PC-3 (cell line): ENCODE measurements around the gene CRYBB3. TPM values are rescaled to one million over a fixed set of nuclear protein-coding genes. Genes with fewer than 3 reads are reported as not detected.
A peak's percentile ranks its signal among the peaks of the same experiment; 100 is the strongest.
"Not testable (repeated sequence)": the region's sequence is repeated elsewhere in the genome, so short reads cannot be mapped to it uniquely, and the experiment has no call there.

Experiments used
- ATAC-seq: fragments of 200-7000 bp; cut with Tn5 transposase; 2 replicates; pipeline ENCODE4 v1.9.1; 2020; ENCODE audit warnings: mild to moderate bottlenecking, moderate library complexity
- BruUV-seq: library from RNA; stranded (reverse); fragments of 400-500 nt; replicated peaks from 2 replicates; lab custom pipeline; 2021; lab: Mats Ljungman, UMichigan
- CTCF ChIA-PET: fragments of 300-600 bp; sonication (Branson Sonifier 250); formaldehyde crosslinking; loops from one replicate; lab custom pipeline; 2022; ENCODE audit warnings: antibody characterized with exemption; lab: Charles Lee
- POLR2A ChIA-PET: fragments of 300-600 bp; sonication (Branson Sonifier 250); formaldehyde crosslinking; loops from one replicate; lab custom pipeline; 2022; ENCODE audit warnings: antibody characterized with exemption; ENCODE audit not compliant: unreplicated experiment; lab: Charles Lee
- DNase-seq: peaks from one replicate; pipeline ENCODE4 v3.0.0-alpha.2; 2015
- H2AFZ ChIP-seq: fragments of 300-600 bp; sonication (generic); 2 replicates; pipeline ENCODE4 v1.6.0; 2016; ENCODE audit warnings: antibody characterized with exemption, low read length
- H3F3A ChIP-seq: fragments of 300-600 bp; sonication (generic); one replicate; pipeline ENCODE4 v1.6.0; 2017; ENCODE audit warnings: antibody characterized with exemption, low read length, control low read depth, mild to moderate bottlenecking; ENCODE audit not compliant: unreplicated experiment
- H3K27ac ChIP-seq: fragments of 300-600 bp; sonication (generic); 2 replicates; pipeline ENCODE4 v1.5.1; 2016; ENCODE audit warnings: mild to moderate bottlenecking, low read length
- H3K27me3 ChIP-seq: fragments of 300-600 bp; sonication (generic); 2 replicates; pipeline ENCODE4 v1.6.1; 2016; ENCODE audit warnings: low read length, mixed read lengths
- H3K36me3 ChIP-seq: fragments of 300-600 bp; sonication (generic); 2 replicates; pipeline ENCODE4 v1.6.1; 2016; ENCODE audit warnings: low read depth, mixed run types, low read length, mixed read lengths
- H3K4me1 ChIP-seq: fragments of 300-600 bp; sonication (generic); 2 replicates; pipeline ENCODE4 v1.5.1; 2016; ENCODE audit warnings: low read length; ENCODE audit not compliant: insufficient read depth
- H3K4me2 ChIP-seq: fragments of 300-600 bp; sonication (generic); 2 replicates; pipeline ENCODE4 v1.6.0; 2016; ENCODE audit warnings: low read length
- H3K4me3 ChIP-seq: fragments of 300-600 bp; sonication (generic); 2 replicates; pipeline ENCODE4 v1.5.1; 2016; ENCODE audit warnings: mild to moderate bottlenecking, low read length, mixed read lengths
- H3K79me2 ChIP-seq: fragments of 300-600 bp; sonication (generic); 2 replicates; pipeline ENCODE4 v1.6.1; 2017; ENCODE audit warnings: low read length, mixed read lengths
- H3K9ac ChIP-seq: fragments of 300-600 bp; sonication (generic); 2 replicates; pipeline ENCODE4 v1.6.0; 2016; ENCODE audit warnings: mild to moderate bottlenecking, low read length
- H3K9me2 ChIP-seq: fragments of 300-600 bp; sonication (generic); replicated peaks from 2 replicates; pipeline ENCODE4 v1.6.1; 2016; ENCODE audit warnings: mixed run types, low read length, mixed read lengths
- H3K9me3 ChIP-seq: fragments of 300-600 bp; sonication (generic); 2 replicates; pipeline ENCODE4 v1.6.1; 2016; ENCODE audit warnings: low read length, mixed read lengths
- H4K20me1 ChIP-seq: fragments of 300-600 bp; sonication (generic); 2 replicates; pipeline ENCODE4 v1.6.1; 2016; ENCODE audit warnings: low read length, mixed read lengths
- CTCF ChIP-seq: fragments of 300-600 bp; sonication (generic); conservative IDR thresholded peaks from 2 replicates; pipeline ENCODE4 v1.5.1; 2017; ENCODE audit warnings: antibody characterized with exemption, low read depth, mild to moderate bottlenecking, low read length
- EZH2 ChIP-seq: fragments of 300-600 bp; sonication (generic); IDR thresholded peaks from one replicate; pipeline ENCODE4 v1.6.1; 2017; ENCODE audit warnings: antibody characterized with exemption, mild to moderate bottlenecking, low read length; ENCODE audit not compliant: unreplicated experiment
- EZH2phosphoT487 ChIP-seq: fragments of 300-600 bp; sonication (generic); IDR thresholded peaks from 2 replicates; pipeline ENCODE4 v1.6.1; 2018; ENCODE audit warnings: mild to moderate bottlenecking, antibody characterized with exemption, low read length, borderline replicate concordance
- intact Hi-C: fragments of 100-400 bp; cut with micrococcal nuclease; formaldehyde crosslinking; loops from 2 replicates; pipeline ENCODE4 v1.9.0; 2023
- total RNA-seq: library from RNA; depleted of rRNA; stranded (reverse); fragments of >200 nt; gene quantifications from 2 replicates; pipeline ENCODE4 v1.2.3, GENCODE V29; 2014

Gene CRYBB3
- total RNA-seq, 1 experiment from 2014 or later, result 1.2 TPM

DNA sequence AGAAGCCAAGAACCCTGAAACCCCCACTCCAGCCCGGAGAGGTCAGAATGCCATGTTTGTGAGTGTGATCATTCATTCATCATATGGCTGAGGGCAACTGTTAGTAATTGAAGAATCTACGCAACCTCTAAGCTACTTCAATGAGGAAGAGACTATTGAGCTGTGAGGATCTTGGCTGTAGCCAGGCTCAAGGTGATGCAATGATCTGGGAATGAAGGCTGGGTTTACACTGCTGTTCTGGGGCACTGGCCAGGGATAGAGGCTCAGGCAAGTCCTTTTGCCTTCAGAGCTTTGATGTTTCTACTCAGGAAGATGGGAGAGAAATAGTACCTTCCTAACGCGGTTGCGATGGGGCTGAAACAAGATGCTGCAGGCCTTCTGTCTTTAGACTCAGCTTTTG lies 32.6 kb downstream of the CRYBB3 start:
- H3F3A ChIP-seq, result no peaks in the 10 kb centered on the region
- intact Hi-C loops, result loop anchor here (10.0 kb wide), 1 partner anchor 542 kb away; no protein-coding TSS in a partner anchor
- ChIA-PET POLR2A (no interaction called here), CTCF (no interaction called here)
- no peaks in the 10 kb centered on the region for H3K27me3 ChIP-seq
- no peaks in the 10 kb centered on the region for H3K9me3 ChIP-seq
- H3K9ac ChIP-seq, result no peak overlapping the region
- no peaks in the 10 kb centered on the region for H3K4me1 ChIP-seq
- no peak overlapping the region for H3K4me2 ChIP-seq
- no peaks in the 10 kb centered on the region for H3K36me3 ChIP-seq
- ATAC-seq (no peak), DNase-seq (no peak)
- H3K27ac ChIP-seq, result no peak overlapping the region
- no peaks in the 10 kb centered on the region for H4K20me1 ChIP-seq
- H3K79me2 ChIP-seq, result no peaks in the 10 kb centered on the region
- BruUV-seq, result no TSS peak
- H3K9me2 ChIP-seq, result no peaks in the 10 kb centered on the region
- H3K4me3 ChIP-seq, result no peak overlapping the region
- H2AFZ ChIP-seq, result no peak overlapping the region
- TF ChIP-seq EZH2 (no peak), EZH2phosphoT487 (no peak), CTCF (no peak)

DNA sequence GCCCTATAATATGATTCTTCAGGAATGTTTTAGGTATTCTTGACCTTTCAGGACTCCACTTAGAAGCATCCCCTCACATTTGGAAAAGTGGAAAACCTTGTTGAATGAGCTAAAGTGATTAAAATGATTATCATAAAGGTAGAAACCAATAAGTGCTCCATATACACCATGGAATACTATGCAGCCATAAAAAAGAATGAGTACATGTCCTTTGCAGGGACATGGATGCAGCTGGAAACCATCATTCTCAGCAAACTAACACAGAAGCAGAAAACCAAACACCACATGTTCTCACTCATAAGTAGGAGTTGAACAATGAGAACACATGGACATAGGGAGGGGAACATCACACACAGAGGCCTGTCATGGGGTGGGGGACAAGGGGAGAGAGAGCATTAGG lies 34.0 kb downstream of the CRYBB3 start:
- H3K4me3 ChIP-seq, BruUV-seq, H3K4me1 ChIP-seq, H3K9me2 ChIP-seq, H3K9me3 ChIP-seq, H3K79me2 ChIP-seq, POLR2A ChIA-PET, ATAC-seq, CTCF ChIA-PET, H4K20me1 ChIP-seq, H3F3A ChIP-seq, DNase-seq, H3K27me3 ChIP-seq, H3K9ac ChIP-seq, H3K27ac ChIP-seq, H3K4me2 ChIP-seq, H2AFZ ChIP-seq, H3K36me3 ChIP-seq: not testable (repeated sequence)
- intact Hi-C loops, result loop anchor here (2.0 to 10.0 kb wide), 2 partner anchors 469 to 541 kb away; no protein-coding TSS in a partner anchor

DNA sequence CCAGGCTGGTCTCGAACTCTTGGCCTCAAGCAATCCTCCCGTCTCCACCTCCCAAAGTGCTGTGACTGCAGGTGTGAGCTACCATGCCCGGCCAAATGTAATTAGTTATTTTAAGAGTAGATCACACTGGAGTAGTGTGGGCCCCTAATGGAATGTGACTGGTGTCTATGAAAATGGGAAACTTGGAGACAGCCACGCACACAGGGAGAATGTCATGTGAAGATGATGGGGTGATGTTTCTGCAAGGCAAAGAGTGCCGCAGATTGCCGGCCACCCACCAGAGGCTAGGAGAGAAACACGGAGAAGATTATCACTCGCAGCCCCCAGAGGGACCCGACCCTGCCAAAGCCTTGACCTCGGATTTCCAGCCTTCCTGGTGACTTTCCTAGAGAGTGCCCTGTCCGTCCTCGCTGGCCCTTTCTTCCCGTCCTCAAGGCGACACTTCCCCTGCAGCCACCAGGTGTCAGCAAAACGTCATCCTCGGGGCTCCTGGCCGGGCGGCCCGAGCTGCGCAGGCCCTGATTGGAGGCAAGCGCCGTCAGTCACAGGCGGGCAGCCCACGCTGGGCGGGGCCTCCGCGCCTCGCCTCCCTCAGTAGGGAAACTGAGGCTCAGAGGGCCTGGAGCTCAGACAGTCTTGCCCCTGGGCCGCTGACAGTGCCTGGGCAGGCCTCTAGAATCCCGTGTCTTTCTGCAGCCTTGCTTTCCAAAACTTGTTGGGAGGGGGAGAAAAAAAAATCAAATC lies 36.1 kb downstream of the CRYBB3 start:
- intact Hi-C loops, result loop anchor here (2.0 to 10.0 kb wide), 3 partner anchors 212 to 539 kb away; no protein-coding TSS in a partner anchor
- H3K36me3 ChIP-seq, result no peaks in the 10 kb centered on the region
- DNase-seq (peak; percentile 80), ATAC-seq (peak; percentile 100)
- peak overlapping the region; percentile 53 for H3K4me3 ChIP-seq
- BruUV-seq, result no TSS peak
- ChIA-PET POLR2A (no interaction called here), CTCF (no interaction called here)
- H4K20me1 ChIP-seq, result no peaks in the 10 kb centered on the region
- H3K9me2 ChIP-seq, result no peaks in the 10 kb centered on the region
- H3K79me2 ChIP-seq, result no peaks in the 10 kb centered on the region
- H2AFZ ChIP-seq, result peak overlapping the region; percentile 86
- TF ChIP-seq CTCF, result peak; percentile 79
- TF ChIP-seq EZH2phosphoT487, result no peak
- no peak for TF ChIP-seq EZH2
- no peak overlapping the region for H3K9ac ChIP-seq
- no peaks in the 10 kb centered on the region for H3K9me3 ChIP-seq
- peak overlapping the region; percentile 71 for H3K4me2 ChIP-seq
- no peaks in the 10 kb centered on the region for H3F3A ChIP-seq
- no peak overlapping the region for H3K27ac ChIP-seq
- no peaks in the 10 kb centered on the region for H3K4me1 ChIP-seq
- H3K27me3 ChIP-seq, result no peaks in the 10 kb centered on the region
